NOMO-1 (cell line): Measurements from ENCODE around the gene WDR62.

Experiments
- DNase-seq, 2 experiments: peaks; one replicate each; lab custom pipeline; 2025; ENCODE audit not compliant: unreplicated experiment in 2 of 2; lab: John Stamatoyannopoulos, UW

The WDR62 gene

GRCh38 chr19:36139473-36140303 lies 85.0 kb downstream of the WDR62 start, which contains the start of gene CAPNS1:
Gene CAPNS1, plus strand, starts transcription at chr19:36140066. Its CDS starts 946 bp downstream, at chr19:36141012.
- peak; percentile 93 to 94 for DNase-seq

- DNase-seq: peak; percentile 42 to 54
Measured at GRCh38 chr19:36140304-36141038, 85.8 kb downstream of the WDR62 start.

GRCh38 chr19:36141039-36141927 lies 86.6 kb downstream of the WDR62 start:
- DNase-seq: peak; percentile 56 to 58

GRCh38 chr19:36142046-36142445 lies 87.3 kb downstream of the WDR62 start:
- no peak for DNase-seq

GRCh38 chr19:36142496-36142895 lies 87.8 kb downstream of the WDR62 start:
- DNase-seq: no peak

GRCh38 chr19:36144624-36145023 lies 89.9 kb downstream of the WDR62 start:
- no peak for DNase-seq

- DNase-seq: no peak
Measured at GRCh38 chr19:36149673-36150406, 95.1 kb downstream of the WDR62 start.

GRCh38 chr19:36150586-36150985 lies 95.9 kb downstream of the WDR62 start:
- no peak for DNase-seq

- no peak for DNase-seq
Measured at GRCh38 chr19:36151144-36152018, 96.7 kb downstream of the WDR62 start.

GRCh38 chr19:36152019-36152351 lies 97.3 kb downstream of the WDR62 start:
- no peak for DNase-seq

GRCh38 chr19:36152352-36153091 lies 97.8 kb downstream of the WDR62 start, which contains the start of gene COX7A1:
Gene COX7A1, minus strand, starts transcription at chr19:36152447. Its CDS starts 40 bp downstream, at chr19:36152407.
- DNase-seq: no peak

GRCh38 chr19:36153126-36153525 lies 98.4 kb downstream of the WDR62 start:
- DNase-seq: no peak
